Astrocyte (in vitro differentiated cells and primary cell): ENCODE data around the gene SLC45A1.

Experiments used
- EZH2 ChIP-seq: IDR thresholded peaks from 2 replicates; pipeline ENCODE4 v1.6.1; 2012; ENCODE audit warnings: mild to moderate bottlenecking, low read length, inconsistent platforms; ENCODE audit not compliant: insufficient read depth
- TF ChIP-seq, protein P1 (sequence below): IDR thresholded peaks from 2 replicates; pipeline ENCODE4 v1.5.1; 2011; ENCODE audit warnings: low read depth, mild to moderate bottlenecking, inconsistent platforms, low read length, moderate library complexity; ENCODE audit not compliant: insufficient read depth

DNA sequence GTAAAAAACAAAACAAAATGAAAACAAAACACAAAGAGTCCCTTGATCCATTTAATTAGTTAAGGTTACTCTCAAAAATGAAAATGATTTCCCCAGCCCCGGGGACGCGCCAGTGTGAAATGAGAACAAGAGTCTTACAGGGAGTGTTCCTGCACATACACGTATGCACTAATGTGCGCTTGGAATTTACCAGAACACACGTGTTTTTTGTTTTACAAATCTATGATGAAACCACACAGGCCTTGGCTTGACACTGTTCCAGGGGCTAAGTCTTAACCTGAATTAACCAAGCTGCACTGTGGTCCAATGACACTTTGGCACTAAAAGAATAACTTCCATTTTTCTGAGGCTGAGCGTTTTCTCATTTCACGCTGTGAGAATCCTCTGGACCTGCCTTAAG, 63.7 kb downstream of the SLC45A1 start:
- TF ChIP-seq, protein P1, sequence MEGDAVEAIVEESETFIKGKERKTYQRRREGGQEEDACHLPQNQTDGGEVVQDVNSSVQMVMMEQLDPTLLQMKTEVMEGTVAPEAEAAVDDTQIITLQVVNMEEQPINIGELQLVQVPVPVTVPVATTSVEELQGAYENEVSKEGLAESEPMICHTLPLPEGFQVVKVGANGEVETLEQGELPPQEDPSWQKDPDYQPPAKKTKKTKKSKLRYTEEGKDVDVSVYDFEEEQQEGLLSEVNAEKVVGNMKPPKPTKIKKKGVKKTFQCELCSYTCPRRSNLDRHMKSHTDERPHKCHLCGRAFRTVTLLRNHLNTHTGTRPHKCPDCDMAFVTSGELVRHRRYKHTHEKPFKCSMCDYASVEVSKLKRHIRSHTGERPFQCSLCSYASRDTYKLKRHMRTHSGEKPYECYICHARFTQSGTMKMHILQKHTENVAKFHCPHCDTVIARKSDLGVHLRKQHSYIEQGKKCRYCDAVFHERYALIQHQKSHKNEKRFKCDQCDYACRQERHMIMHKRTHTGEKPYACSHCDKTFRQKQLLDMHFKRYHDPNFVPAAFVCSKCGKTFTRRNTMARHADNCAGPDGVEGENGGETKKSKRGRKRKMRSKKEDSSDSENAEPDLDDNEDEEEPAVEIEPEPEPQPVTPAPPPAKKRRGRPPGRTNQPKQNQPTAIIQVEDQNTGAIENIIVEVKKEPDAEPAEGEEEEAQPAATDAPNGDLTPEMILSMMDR, result no peak
- TF ChIP-seq EZH2, result no peak
